HG03060 (cell line): ENCODE measurements around the gene TFE3.

Experiments
- ATAC-seq: cut with Tn5 transposase; IDR thresholded peaks from one replicate; pipeline ENCODE4 v1.9.1; 2021; ENCODE audit warnings: low read depth, moderate number of reproducible peaks; ENCODE audit not compliant: unreplicated experiment

TFE3 gene

DNA sequence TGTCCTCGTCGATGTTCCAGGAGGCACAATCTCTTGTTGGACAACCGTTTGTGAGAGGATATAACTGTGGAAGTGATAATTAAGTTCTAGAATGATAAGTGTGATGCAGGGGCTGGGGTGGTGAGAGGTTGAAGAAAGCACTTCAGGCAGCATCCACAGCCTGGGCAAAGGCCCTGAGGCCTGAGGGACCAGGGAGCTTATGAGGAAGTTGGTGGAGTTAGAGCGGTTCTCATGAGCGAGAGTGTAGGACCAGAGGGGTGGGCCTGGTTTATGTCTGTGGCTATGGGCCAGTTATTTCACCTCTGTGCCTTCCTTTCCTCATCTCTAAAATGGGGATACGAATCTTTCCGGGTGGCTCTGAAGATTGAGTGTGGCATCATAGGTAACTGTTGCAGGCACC, 18.3 kb upstream of the TFE3 start:
- no peak for ATAC-seq

DNA sequence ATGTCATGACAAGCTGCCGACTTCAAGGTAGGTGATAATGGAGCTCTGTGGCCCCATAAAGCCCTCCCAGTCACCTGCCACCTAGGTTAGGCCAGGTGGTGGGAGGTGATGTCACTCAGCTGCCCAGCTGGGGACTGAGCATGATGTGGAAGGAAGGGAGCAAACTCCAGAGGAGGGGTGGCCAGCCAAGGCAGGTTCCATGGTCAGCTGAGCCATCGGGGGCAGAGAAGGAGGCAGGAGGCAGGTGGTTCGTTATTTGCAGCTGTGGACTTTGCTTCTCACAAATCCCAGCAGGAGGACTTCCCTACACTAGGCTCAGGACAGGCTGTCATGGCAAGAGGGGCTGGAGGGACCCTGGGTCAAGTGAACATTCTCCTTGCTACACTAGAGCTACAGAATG, 17.8 kb upstream of the TFE3 start:
- no peak for ATAC-seq

DNA sequence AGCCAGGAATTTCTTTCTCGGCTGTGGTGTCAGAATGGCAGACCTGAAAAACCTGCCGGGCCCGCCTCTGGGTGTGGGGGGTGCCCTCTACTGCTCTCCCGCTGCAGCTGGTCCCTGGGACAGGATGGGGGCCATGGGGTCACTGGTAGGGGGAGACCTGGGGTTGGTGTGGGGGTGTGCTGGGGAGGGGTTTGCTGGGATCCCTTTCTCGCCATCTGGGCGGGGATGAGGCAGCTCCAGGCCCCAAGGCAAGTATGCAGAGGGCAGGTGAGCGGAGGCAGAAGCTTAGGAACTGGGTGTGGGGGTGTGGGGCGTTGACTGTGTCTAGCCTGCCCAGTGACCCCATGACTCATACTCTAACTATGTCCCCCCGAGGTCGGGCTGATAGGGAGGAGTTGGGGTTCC, 16.5 kb upstream of the TFE3 start:
- ATAC-seq = no peak

DNA sequence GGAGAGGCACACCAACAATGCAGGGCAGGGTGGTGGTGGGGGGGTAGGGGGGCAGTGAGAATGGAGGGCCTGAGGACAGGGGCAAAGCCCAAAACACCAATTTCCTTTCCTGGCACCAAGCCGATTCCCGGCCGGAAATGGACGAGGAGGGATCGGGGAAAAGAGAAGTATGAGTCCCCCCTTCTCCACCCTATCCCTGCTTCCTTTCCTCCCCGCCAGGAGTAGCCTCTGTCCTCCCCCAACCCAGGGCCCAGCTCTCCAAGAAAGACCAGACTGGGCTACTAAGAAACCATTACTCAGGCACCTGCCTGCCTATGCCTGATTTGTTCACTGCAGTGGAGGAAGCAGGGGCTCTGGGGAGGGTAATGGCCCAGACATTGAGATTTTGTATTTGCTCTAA, 16.0 kb upstream of the TFE3 start:
- no peak for ATAC-seq

DNA sequence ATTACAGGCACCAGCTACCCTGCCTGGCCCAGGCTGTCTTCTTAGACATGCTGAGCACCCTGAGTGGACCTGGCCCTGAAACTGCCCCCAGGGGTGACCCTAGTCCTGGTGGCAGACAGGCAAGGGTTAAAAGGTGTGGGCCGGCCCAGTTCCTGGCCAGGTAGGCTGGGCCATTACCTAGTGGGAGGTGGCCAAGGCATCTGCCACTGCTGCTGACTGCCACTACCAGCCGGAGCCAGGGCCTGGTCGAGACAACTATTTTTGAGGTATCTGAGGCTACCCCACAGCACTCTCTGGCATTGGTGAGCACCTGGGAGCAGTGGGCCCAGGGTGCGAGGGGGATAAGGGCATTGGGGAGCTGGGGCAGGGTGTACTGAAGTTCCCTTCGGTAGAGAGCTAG, 15.6 kb upstream of the TFE3 start, which contains the start of gene CCDC120:
Gene CCDC120, plus strand, starts transcription at position 206 of the 400 bp plus-strand sequence. CDS start 3,043 bp downstream, outside the sequence.
- no peak for ATAC-seq

DNA sequence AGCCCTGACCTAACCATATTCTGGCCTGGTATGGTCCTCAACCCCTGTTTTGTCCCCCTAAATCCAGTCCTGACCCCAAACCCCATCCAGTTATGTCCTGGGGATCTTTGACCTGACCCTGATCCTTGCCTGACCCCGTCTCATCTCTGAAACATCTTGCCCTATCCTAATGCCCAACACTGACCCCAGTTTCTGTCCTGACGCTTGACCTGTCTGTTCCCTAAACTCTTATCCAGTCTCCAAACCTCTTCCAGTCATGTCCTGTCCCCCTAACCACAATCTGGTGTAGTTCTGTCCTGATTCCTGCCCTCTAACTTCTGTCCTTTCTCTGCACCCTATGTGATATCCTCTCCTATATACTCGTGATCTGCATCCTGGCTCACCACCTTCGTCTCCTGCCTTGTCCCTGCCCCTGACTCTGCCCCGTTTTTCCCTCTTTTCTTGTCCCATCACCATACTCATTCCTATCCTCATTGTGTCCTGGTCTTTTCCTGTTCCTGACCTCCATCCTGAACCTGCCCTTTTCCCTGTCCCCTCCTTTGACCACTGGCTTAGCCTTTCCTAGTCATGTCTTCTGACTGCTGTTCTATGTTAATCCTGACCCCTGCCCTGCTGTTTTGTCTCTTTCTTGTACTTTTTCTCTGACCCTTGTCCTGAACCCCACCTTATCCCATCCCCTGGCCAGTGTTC, 11.1 kb upstream of the TFE3 start:
- no peak for ATAC-seq

DNA sequence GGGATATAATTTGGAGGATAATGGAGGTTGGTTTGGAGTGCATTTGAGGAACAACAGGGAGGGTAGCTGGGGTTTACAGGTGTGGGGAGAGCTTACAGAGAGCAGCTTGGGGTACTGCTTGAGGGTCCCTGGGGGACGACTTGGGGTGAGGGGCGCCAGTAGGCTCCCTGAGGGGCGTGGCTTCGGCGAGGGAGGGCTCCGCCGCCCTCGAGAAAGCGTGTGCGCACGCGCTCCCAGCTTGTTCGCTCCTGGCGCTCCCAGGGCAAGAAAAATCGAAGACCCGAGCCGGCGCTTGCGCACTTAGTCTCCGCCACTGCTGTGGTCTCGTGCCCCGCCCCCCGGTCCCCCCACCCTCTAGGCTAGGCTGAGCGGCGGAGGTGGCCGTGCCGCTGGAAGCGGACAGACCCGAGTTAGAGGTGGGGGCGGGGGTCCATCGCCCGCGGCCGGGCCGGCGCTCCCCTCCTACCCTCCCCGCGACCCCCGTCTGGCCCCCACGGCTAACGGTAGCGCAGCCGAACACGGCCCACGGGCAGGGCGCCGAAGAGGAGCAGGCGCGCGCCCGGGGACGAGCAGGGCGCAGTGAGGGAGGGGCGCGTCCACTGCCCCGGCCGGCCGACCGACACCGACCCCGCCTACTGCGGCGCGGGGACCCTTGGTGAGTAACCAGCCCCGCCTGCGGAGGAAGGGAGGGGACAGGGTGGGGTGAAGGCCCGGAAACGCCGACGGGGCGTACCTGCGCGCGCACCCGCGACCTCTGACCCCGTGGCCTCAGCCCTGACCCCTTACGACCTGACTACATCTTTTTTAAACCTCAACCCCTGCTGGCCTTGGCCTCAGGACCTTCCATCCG, 10.3 kb upstream of the TFE3 start:
- ATAC-seq = no peak

DNA sequence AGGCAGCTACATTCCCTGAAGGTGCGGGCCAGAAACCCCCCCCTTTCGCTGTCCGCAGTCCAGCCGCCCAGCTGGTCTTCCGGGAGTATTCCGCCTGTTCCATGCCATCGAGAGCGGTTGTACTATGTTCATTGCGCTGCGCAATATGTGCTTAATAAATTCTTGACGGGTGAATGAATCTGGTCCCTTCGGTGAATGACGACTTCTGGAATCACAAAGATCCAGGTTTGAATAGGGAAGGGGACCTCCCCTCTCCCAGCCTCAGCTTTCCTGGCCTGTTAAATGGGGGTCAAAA, 777 bp upstream of the TFE3 start:
- ATAC-seq = no peak

DNA sequence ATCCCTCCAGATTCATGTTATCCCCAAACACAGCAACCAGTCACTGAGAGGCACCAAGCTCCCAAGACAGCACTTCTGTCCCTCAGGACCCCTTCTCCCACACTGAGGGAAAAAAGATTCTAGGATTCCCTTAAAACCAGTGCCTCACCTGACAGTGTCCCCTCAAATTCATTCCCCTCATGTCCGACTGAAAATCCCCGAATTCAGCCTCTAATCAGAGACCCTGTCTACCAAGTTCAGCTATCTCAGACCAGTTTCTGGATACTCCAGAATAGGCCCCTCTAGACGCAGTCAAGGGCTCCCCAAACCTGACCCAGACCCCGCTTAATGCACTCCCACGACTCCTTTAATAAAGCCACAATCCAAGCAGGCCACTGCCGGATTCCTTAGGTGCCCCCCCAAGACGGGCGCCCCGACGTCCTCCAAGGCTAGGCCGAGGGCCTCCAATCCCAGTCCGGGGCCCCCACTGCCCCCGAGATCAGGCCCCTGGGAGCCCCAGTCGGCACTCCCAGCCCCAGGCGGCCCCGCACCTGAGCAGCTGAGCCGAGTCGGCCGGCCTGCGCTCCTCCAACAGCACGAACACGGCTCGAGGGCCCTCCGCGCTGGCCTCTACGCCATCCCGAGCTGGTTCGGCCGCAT, 457 bp downstream of the TFE3 start:
- no peak for ATAC-seq

DNA sequence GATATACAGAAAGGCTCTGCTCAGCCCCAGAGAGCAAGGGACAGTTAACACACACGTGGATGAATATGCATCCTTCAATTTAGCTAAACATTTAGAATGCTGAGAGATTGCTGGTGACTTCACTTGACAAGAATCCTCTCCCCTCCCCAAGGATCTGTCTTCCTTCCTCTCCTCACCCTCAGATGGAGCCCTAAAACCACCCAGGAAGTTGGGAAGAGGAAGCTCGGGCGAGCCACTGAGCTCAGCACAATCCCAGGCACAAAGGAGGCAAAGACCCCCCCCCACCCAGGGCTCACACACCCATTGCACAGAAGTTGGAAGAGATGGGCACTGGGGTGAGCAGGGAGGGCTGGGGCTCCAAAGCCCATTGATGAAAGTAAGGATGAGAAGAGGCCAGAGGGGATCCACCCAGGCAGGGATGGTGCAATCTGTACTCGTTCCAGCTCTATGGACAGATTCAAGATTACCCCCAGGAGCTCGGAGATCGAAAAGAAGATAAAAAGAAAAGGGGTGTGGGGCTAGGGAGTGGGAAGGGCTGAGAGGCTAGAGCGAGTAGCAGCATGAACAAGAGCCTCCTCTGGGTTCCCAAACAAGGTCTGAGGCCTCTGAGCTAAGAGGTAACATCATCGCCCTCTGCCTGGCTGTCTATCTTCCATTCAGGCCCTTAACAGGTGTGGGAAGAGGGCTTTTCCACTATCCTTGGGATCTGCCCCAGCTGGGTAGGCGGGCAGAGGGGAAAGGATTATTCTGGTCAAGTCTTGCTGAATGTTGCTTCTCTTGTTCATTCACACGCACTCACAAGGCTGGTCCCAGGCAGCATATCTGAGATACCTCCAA, 1.2 kb downstream of the TFE3 start:
- no peak for ATAC-seq

DNA sequence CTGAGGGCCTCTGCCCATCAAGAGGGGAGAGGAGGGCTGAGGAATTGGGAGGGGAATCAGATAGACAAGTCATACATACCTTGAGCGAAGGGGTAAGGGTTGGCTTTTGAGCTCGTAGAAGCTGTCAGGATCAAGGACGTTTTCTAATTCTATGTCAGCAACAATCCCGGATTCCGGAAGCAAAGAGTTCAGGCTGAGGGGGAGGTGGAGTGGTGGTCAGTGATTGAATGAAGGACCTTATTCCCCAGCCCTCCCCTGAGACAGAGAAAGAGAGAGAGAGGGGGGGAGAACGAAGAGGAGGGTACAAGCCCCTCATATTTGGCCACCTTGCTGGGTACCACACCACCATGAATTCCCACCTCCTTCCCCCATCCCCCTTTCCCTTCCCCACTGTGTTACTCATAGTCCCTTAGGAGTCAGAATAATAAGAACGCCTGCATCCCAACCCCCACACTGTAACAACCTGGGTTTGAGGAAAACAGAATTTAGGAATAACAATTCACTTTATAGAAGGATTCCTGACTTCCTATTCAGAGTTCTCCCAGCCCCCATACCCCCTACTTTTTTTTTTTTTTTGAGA, 2.7 kb downstream of the TFE3 start:
- no peak for ATAC-seq

DNA sequence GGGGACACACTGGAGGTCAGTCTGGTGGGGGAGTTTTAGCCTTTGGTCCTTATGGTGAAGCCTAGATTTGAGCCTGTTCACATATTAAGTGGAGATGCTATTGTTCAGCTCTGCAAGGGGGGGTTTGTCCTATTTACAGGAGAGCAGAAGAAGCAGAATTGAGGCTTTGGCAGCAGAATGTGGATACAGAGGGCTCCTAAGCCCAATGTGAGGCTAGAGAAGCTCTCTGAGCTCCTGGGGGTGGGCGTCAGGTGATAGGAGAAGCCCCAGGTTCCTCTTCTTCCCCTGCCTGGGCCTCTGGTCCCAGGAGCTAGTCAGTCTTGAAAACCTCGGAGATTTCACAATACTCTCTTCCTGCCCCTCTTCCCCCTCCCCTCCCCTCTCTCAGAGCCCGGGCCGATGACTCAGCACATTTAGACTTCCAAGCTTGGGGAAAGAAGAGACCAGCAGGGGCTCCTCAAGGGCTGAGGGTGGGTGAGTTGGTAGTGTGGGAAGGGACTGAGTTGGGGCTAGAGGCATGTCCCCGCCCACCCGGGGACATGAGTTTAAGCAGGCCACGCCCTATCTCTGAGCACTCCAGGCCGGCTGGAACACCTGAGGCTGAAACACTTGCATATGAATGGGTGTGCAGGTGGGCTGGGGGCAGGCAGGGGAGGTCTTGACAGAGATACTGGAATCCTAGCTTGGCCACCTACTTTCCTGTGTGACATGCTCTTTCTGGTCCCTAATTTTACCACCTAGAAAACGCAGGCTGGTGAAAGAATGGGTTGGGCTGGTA, 3.4 kb downstream of the TFE3 start:
- no peak for ATAC-seq

DNA sequence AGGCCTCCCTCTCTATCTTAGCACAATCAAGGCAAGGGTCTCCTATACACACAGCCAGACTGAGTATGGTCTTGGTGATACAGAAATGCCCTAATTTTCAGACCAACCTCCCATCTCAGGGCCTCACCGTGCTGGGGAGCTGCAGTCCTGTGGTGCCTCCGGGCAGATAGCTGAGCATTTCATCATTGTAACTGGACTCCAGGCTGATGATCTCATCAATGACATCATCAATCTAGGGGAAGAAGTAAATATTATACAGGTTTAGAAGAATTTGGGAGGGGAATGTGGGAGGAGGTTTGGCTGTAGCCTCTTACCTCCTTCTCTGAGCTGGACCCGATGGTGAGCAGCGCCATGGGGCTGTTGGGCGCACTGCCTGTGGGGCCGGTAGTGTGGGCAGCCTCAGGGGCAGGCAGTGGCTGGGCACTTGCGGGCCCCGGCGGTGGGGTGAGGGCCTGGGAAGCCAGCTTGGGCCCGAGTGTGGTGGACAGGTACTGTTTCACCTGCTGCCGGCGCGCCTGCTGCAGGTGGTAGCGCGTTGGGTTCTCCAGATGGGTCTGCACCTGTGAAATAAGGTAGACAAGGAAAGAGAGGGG, 5.2 kb downstream of the TFE3 start:
- no peak for ATAC-seq

DNA sequence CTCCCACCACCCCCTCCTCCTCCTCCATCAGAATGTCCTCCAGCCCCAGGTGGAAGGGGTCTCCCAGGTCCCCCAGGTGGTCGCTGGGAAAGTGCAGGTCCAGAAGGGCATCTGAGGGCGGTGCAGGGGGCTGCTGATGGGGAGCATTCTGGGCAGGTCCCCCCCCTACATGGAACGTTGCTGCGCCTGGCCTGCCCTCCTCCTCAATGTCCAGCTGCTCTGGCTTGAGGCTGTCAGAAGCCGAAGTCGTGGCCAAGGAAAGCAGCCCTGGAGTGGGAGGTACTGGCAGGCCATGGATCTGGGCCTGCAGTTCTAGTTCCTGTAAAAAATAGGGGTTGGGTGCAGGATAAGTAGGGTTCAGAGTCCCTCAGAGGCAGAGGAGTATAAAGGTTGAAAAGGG, 12.9 kb downstream of the TFE3 start:
- no peak for ATAC-seq

DNA sequence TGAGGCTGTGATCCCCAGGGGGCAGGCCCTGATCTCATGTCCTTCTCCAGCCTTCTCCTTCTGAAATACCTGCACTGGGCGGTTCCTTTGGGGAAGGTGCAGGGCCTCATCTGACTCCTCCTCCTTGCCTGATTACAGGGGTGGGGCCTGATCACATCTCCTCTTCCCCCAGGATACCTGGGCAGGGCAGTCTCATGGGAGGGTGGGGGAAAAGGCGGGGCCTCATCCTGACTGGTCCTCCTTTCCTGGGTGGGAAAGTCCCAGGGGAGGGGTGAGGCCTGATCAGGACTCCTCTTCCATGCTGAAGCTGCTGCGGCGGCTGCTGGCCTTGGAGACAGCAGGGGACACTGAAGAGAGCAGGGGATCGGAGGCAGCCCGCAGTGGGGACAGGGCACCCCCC, 13.3 kb downstream of the TFE3 start:
- no peak for ATAC-seq

DNA sequence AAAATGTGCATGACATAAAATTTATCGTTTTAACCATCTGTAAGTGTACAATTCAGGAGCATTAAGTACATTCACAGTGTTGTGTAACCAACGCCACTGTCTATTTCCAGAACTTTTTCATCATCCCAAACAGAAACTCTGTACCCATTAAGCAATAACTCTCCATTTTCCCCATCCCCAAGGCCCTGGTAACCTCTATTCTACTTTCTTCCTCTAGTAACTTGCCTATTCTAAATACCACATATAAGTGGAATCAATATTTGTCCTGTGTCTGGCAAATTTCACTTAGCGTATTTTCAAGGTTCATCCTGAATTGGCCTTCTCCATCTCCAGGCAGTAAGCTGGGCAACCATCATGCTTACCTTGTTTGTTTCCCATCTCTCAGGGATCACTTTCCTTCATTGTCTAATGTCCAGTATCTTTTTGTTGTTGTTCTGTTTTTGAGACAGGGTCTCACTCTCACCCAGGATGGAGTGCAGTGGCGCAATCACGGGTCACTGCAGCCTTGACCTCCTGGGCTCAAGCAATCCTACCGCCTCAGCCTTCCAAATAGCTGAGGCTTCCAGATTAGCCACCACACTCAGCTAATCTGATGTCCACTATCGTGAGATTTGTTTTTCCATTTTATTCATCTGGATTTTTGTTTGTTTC, 23.4 kb downstream of the TFE3 start:
- ATAC-seq = no peak

DNA sequence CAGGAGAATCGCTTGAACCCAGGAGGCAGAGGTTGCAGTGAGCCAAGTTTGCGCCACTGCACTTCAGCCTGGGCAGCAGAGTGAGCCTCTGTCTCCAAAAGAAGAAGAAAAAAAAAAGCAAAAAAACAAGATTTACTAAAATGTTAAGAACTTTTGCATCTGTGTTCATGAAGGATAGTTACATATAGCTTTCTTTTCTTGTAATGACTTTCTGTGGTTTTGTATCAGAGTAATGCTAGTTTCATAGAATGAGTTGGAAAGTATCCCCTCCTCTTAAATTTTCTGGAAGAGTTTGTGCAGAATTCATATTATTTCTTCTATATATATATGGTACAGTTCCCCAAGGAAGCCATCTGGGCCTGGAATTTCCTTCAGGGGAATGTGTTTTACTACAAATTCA, 24.1 kb downstream of the TFE3 start:
- ATAC-seq = no peak

DNA sequence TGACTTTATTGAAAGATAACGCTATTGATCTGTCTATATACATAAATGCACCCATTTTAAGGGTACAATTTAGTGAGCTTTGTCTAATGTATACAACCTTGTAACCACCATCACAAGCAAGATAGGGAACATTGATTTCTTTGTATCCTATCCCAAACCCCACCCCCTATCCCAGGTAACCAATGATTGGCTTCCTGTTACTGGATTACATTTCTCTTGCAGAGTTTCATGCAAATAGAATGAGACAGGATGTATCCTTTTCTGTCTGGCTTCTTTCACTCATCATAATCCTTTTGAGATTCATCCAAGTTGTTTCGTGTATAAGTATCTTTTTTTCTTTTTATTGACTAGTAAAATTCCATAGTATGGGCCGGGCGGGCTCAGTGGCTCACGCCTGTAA, 39.5 kb downstream of the TFE3 start:
- ATAC-seq = no peak
